ENCODE results near the gene ATG2B. TPM values are rescaled to one million over a fixed set of nuclear protein-coding genes. Genes with fewer than 3 reads are reported as not detected.

ATG2B gene
- total RNA-seq, 1 experiment from 2014 or later, result 11.6 TPM

DNA sequence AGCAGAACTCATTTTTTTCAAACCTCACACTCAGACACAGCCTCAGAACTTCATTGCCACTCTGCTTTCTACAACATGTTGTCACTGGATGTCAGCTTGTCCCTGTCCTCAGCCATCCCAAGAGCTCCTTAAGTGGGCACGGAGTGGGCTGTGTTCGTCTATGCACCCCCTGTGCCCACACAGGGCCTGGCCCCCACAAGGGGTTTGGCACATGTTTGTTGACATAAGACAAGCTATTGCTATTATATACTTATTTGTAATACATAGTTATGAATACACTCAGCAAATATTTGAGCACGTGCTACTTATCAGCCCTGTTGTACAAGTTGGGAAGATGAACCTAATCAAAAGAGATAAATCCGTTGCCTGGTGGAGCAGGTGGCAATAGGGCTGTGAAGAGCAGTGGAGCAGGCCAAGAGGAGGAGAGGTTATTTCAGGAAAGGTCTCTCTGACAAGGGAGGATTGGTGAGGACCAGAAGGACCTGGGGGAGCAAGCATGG, 111.4 kb downstream of the ATG2B start:
- H3K9me2 ChIP-seq (replicated peaks; ENCODE audit: low read length), result no peaks in the 10 kb centered on the region
- no peaks in the 10 kb centered on the region for H3K36me3 ChIP-seq (ENCODE audit: low read depth, low read length)
- no peak overlapping the region for H3K4me3 ChIP-seq (ENCODE audit: low read length)
- peaks cover 12% of the 10 kb centered on the region for H3K27me3 ChIP-seq (ENCODE audit: low read length)
- no peak for ATAC-seq
- no peak for TF ChIP-seq EZH2phosphoT487 (IDR thresholded peaks at IDR 0.05; ENCODE audit: borderline replicate concordance, low read length)
- TF ChIP-seq, protein P1, sequence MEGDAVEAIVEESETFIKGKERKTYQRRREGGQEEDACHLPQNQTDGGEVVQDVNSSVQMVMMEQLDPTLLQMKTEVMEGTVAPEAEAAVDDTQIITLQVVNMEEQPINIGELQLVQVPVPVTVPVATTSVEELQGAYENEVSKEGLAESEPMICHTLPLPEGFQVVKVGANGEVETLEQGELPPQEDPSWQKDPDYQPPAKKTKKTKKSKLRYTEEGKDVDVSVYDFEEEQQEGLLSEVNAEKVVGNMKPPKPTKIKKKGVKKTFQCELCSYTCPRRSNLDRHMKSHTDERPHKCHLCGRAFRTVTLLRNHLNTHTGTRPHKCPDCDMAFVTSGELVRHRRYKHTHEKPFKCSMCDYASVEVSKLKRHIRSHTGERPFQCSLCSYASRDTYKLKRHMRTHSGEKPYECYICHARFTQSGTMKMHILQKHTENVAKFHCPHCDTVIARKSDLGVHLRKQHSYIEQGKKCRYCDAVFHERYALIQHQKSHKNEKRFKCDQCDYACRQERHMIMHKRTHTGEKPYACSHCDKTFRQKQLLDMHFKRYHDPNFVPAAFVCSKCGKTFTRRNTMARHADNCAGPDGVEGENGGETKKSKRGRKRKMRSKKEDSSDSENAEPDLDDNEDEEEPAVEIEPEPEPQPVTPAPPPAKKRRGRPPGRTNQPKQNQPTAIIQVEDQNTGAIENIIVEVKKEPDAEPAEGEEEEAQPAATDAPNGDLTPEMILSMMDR (conservative IDR thresholded peaks at IDR 0.05; ENCODE audit: low read depth, low read length), result no peak
- TF ChIP-seq EZH2 (IDR thresholded peaks at IDR 0.05; ENCODE audit: low read length, unreplicated experiment), result no peak
- no peak overlapping the region for H3K4me2 ChIP-seq (ENCODE audit: low read length)
- H4K20me1 ChIP-seq (ENCODE audit: low read length), result no peaks in the 10 kb centered on the region
- intact Hi-C loops (cut with micrococcal nuclease), result no loop called here
- H3K4me1 ChIP-seq (ENCODE audit: insufficient read depth, low read length), result 0 out of 2 replicates have a peak, but pooled peaks cover 7% of the 10 kb centered on the region
- H3K79me2 ChIP-seq (ENCODE audit: low read length), result no peaks in the 10 kb centered on the region
- no peak overlapping the region for H3K9ac ChIP-seq (ENCODE audit: low read length)
- BruUV-seq (replicated peaks), result no TSS peak
- ChIA-PET CTCF (no interaction called here), POLR2A (ENCODE audit: unreplicated experiment) (no interaction called here)
- no peaks in the 10 kb centered on the region for H3F3A ChIP-seq (ENCODE audit: low read length, unreplicated experiment)
- no peak overlapping the region for H2AFZ ChIP-seq (ENCODE audit: low read length)
- no peaks in the 10 kb centered on the region for H3K9me3 ChIP-seq (ENCODE audit: low read length)
- DNase-seq, result no peak
- H3K27ac ChIP-seq (ENCODE audit: low read length), result no peak overlapping the region

DNA sequence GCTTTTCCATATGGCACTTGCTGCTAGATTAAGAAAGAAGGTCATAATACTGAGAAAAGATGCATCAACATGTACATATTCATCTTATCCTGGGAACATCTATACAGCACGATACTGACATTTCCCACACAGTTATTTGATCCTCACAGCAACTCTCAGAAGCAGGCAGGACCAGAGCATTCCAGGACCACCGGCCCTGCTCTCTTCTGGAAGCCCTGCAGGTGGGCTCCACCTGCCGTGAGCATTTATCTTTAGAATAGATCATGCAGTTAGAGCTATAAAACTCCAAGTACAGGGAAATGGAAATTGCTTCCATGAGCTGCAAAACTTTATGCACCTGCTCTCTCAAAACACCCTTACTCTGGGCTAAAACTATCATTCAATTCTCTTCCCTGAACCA, 112.7 kb downstream of the ATG2B start:
- no peaks in the 10 kb centered on the region for H3K79me2 ChIP-seq (ENCODE audit: low read length)
- no TSS peak for BruUV-seq (replicated peaks)
- CTCF ChIA-PET, result no interaction called here
- no peak overlapping the region for H3K4me2 ChIP-seq (ENCODE audit: low read length)
- H3K9me2 ChIP-seq (replicated peaks; ENCODE audit: low read length), result no peaks in the 10 kb centered on the region
- no peak for DNase-seq
- no peak overlapping the region for H3K4me3 ChIP-seq (ENCODE audit: low read length)
- no peaks in the 10 kb centered on the region for H3K36me3 ChIP-seq (ENCODE audit: low read depth, low read length)
- no peak for TF ChIP-seq EZH2 (IDR thresholded peaks at IDR 0.05; ENCODE audit: low read length, unreplicated experiment)
- TF ChIP-seq, protein P1 (conservative IDR thresholded peaks at IDR 0.05; ENCODE audit: low read depth, low read length), result no peak
- no peak for TF ChIP-seq EZH2phosphoT487 (IDR thresholded peaks at IDR 0.05; ENCODE audit: borderline replicate concordance, low read length)
- intact Hi-C loops (cut with micrococcal nuclease), result no loop called here
- no peak overlapping the region for H2AFZ ChIP-seq (ENCODE audit: low read length)
- no peaks in the 10 kb centered on the region for H4K20me1 ChIP-seq (ENCODE audit: low read length)
- H3K27ac ChIP-seq (ENCODE audit: low read length), result no peak overlapping the region
- H3K4me1 ChIP-seq (ENCODE audit: insufficient read depth, low read length), result 0 out of 2 replicates have a peak, but pooled peaks cover 7% of the 10 kb centered on the region
- H3F3A ChIP-seq (ENCODE audit: low read length, unreplicated experiment), result no peaks in the 10 kb centered on the region
- H3K9me3 ChIP-seq (ENCODE audit: low read length), result no peaks in the 10 kb centered on the region
- POLR2A ChIA-PET (ENCODE audit: unreplicated experiment), result no interaction called here
- H3K27me3 ChIP-seq (ENCODE audit: low read length), result peaks cover 5% of the 10 kb centered on the region
- no peak for ATAC-seq
- no peak overlapping the region for H3K9ac ChIP-seq (ENCODE audit: low read length)

DNA sequence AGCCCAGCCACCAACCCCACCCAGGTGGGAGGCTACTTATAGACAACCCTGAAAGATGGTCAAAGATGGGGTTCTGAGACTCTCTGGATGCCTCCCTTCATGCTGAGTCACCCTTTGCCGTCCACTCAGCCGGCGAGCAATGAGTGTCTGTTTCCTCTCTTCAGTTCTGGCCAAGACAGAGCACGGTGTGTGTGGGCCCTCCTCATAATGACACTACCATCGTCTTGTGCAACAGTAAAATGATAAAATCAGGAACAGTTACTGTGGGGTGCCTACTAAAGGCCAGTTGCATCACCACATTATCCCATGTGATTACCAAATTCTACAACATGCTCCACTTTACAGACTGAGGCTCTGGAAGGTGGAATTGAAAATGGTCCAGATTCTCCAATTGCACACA, 114.1 kb downstream of the ATG2B start:
- POLR2A ChIA-PET (ENCODE audit: unreplicated experiment), result no interaction called here
- H3K36me3 ChIP-seq (ENCODE audit: low read depth, low read length), result no peaks in the 10 kb centered on the region
- BruUV-seq (replicated peaks), result no TSS peak
- intact Hi-C loops (cut with micrococcal nuclease), result no loop called here
- H2AFZ ChIP-seq (ENCODE audit: low read length), result no peak overlapping the region
- no peak overlapping the region for H3K4me3 ChIP-seq (ENCODE audit: low read length)
- H3K9me2 ChIP-seq (replicated peaks; ENCODE audit: low read length), result no peaks in the 10 kb centered on the region
- CTCF ChIA-PET, result no interaction called here
- no peaks in the 10 kb centered on the region for H3K79me2 ChIP-seq (ENCODE audit: low read length)
- TF ChIP-seq EZH2phosphoT487 (IDR thresholded peaks at IDR 0.05; ENCODE audit: borderline replicate concordance, low read length) (no peak), EZH2 (IDR thresholded peaks at IDR 0.05; ENCODE audit: low read length, unreplicated experiment) (no peak)
- TF ChIP-seq, protein P1 (conservative IDR thresholded peaks at IDR 0.05; ENCODE audit: low read depth, low read length), result no peak
- DNase-seq, result no peak
- H3K4me2 ChIP-seq (ENCODE audit: low read length), result no peak overlapping the region
- no peaks in the 10 kb centered on the region; the same call in 1 of the 2 replicates for H3K27me3 ChIP-seq (ENCODE audit: low read length)
- H3K9ac ChIP-seq (ENCODE audit: low read length), result no peak overlapping the region
- H3F3A ChIP-seq (ENCODE audit: low read length, unreplicated experiment), result no peaks in the 10 kb centered on the region
- 0 out of 2 replicates have a peak, but pooled peaks cover 7% of the 10 kb centered on the region for H3K4me1 ChIP-seq (ENCODE audit: insufficient read depth, low read length)
- H3K9me3 ChIP-seq (ENCODE audit: low read length), result no peaks in the 10 kb centered on the region
- no peaks in the 10 kb centered on the region for H4K20me1 ChIP-seq (ENCODE audit: low read length)
- H3K27ac ChIP-seq (ENCODE audit: low read length), result no peak overlapping the region
- no peak for ATAC-seq
